PFSK-1 (cell line): ENCODE results near the gene PRPF18.

Experiments used
- POLR2AphosphoS5 ChIP-seq: IDR thresholded peaks from 2 replicates; pipeline ENCODE4 v1.6.1; 2012; ENCODE audit warnings: low read depth, mild to moderate bottlenecking, control low read depth, low read length, moderate library complexity
- SIN3A ChIP-seq: IDR thresholded peaks from 2 replicates; pipeline ENCODE4 v1.6.1; 2012; ENCODE audit warnings: mild to moderate bottlenecking, low read length, moderate library complexity, borderline replicate concordance; ENCODE audit not compliant: insufficient read depth
- TAF1 ChIP-seq: IDR thresholded peaks from 2 replicates; pipeline ENCODE4 v1.6.1; 2012; ENCODE audit warnings: low read length, control low read depth, borderline replicate concordance; ENCODE audit not compliant: insufficient read depth

GRCh38 chr10:13624630-13625029 lies 37.9 kb downstream of the PRPF18 start:
- TF ChIP-seq POLR2AphosphoS5 = no peak
- TF ChIP-seq SIN3A = no peak
- no peak for TF ChIP-seq TAF1
